ENCODE measurements around the gene GUK1.
"Not testable (repeated sequence)": the region's sequence is repeated elsewhere in the genome, so short reads cannot be mapped to it uniquely, and the experiment has no call there.

The GUK1 gene

DNA sequence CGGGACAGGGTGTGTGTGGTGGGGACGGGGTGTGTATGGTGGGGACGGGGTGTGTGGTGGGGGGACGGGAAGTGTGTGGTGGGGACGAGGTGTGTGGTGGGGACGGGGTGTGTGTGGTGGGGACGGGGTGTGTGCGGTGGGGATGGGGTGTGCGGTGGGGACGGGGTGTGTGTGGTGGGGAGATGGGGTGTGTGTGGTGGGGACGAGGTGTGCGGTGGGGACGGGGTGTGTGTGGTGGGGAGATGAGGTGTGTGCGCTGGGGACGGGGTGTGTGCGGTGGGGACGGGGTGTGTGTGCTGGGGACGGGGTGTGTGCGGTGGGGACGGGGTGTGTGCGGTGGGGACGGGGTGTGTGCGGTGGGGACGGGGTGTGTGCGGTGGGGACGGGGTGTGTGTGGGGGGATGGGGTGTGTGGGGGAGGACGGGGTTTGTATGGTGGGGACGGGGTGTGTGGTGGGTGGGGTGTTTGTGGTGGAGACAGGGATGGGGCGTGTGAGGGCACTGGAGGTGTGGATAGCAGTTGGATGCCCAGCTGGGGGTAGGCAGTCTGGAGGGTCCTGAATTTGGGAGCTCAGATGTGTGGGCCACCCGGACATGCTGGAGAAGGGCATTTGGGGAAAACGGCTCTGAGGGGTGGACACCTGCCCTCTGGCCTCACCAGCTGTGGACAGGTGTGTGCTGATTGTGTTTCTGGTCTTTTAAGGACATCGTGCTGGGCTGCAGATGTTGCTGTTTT is 42.4 kb downstream of the GUK1 start:
- no peaks in the 10 kb centered on the region for H3K36me3 ChIP-seq (ENCODE audit: insufficient read depth, low read length)
- H3K27ac ChIP-seq: no peak overlapping the region
- no peak for DNase-seq (ENCODE audit: low read depth, low spot score)
- TF ChIP-seq EZH2 (IDR thresholded peaks at IDR 0.05) (no peak), FOXP2 (optimal IDR thresholded peaks at IDR 0.05; ENCODE audit: control extremely low read depth, extremely low read length, insufficient read depth) (no peak), POLR2AphosphoS5 (IDR thresholded peaks at IDR 0.05; ENCODE audit: borderline replicate concordance, low read depth, low read length) (no peak)
- no peak overlapping the region for H3K4me3 ChIP-seq
- H3K9me3 ChIP-seq (ENCODE audit: low read depth, low read length): no peaks in the 10 kb centered on the region
- H3K9ac ChIP-seq (ENCODE audit: insufficient read length): no peak overlapping the region

DNA sequence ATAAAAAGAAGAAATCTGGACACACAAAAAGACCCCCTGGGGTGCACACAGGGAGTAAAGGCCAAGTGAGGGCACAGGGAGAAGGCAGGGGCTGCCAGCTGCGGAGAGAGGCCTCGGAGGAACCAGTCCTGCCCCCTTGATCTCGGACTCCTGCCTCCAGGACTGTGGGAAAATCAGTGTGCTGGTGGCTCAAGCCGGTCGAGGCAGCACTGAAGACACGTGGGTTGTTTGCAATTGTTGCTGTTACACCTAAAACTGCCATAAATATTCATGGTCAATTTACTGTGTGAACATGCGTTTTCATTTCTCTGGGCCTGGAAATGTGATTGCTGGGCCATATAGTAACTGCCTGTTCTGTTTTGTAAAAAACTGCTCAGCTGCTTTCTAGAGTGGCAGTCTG is 44.1 kb downstream of the GUK1 start:
- Histone ChIP-seq H3K4me3 (no peak overlapping the region), H3K9me3 (ENCODE audit: low read depth, low read length) (no peaks in the 10 kb centered on the region), H3K27ac (no peak overlapping the region), H3K36me3 (ENCODE audit: insufficient read depth, low read length) (no peaks in the 10 kb centered on the region), H3K9ac (ENCODE audit: insufficient read length) (no peak overlapping the region)
- no peak for DNase-seq (ENCODE audit: low read depth, low spot score)
- TF ChIP-seq FOXP2 (optimal IDR thresholded peaks at IDR 0.05; ENCODE audit: control extremely low read depth, extremely low read length, insufficient read depth): no peak
- TF ChIP-seq EZH2 (IDR thresholded peaks at IDR 0.05): no peak
- TF ChIP-seq POLR2AphosphoS5 (IDR thresholded peaks at IDR 0.05; ENCODE audit: borderline replicate concordance, low read depth, low read length): no peak

- H3K9ac ChIP-seq (ENCODE audit: insufficient read length): no peak overlapping the region
- H3K36me3 ChIP-seq (ENCODE audit: insufficient read depth, low read length): no peaks in the 10 kb centered on the region
- DNase-seq (ENCODE audit: low read depth, low spot score): no peak
- TF ChIP-seq POLR2AphosphoS5 (IDR thresholded peaks at IDR 0.05; ENCODE audit: borderline replicate concordance, low read depth, low read length): no peak
- no peak for TF ChIP-seq FOXP2 (optimal IDR thresholded peaks at IDR 0.05; ENCODE audit: control extremely low read depth, extremely low read length, insufficient read depth)
- TF ChIP-seq EZH2 (IDR thresholded peaks at IDR 0.05): no peak
- no peak overlapping the region for H3K4me3 ChIP-seq
- no peak overlapping the region for H3K27ac ChIP-seq
- H3K9me3 ChIP-seq (ENCODE audit: low read depth, low read length): no peaks in the 10 kb centered on the region
Measured at GRCh38 chr1:228185641-228185965, 45.5 kb downstream of the GUK1 start.

DNA sequence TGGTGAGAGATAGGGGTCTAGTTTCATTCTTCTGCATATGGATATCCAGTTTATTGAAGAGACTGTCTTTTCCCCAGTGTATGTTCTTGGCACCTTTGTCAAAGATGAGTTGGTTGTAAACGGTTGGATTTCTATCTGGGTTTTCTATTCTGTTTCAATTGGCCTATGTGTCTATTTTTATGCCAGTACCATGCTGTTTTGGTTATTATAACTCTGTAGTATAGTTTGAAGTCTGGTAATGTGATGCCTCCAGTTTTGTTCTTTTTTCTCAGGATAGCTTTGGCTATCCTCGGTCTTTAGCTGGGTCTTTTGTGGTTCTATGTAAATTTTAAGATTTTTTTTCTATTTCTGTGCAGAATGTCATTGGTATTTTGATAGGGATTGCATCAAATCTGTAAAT is 48.2 kb downstream of the GUK1 start:
- not testable (repeated sequence) for DNase-seq (ENCODE audit: low read depth, low spot score); H3K9ac ChIP-seq (ENCODE audit: insufficient read length); H3K27ac ChIP-seq; H3K36me3 ChIP-seq (ENCODE audit: insufficient read depth, low read length); H3K4me3 ChIP-seq; H3K9me3 ChIP-seq (ENCODE audit: low read depth, low read length)

GRCh38 chr1:228190182-228190581 is 50.1 kb downstream of the GUK1 start:
- Histone ChIP-seq H3K9ac (ENCODE audit: insufficient read length) (no peak overlapping the region), H3K36me3 (ENCODE audit: insufficient read depth, low read length) (no peaks in the 10 kb centered on the region), H3K27ac (no peak overlapping the region), H3K9me3 (ENCODE audit: low read depth, low read length) (no peaks in the 10 kb centered on the region), H3K4me3 (no peak overlapping the region)
- no peak for TF ChIP-seq FOXP2 (optimal IDR thresholded peaks at IDR 0.05; ENCODE audit: control extremely low read depth, extremely low read length, insufficient read depth)
- no peak for DNase-seq (ENCODE audit: low read depth, low spot score)

DNA sequence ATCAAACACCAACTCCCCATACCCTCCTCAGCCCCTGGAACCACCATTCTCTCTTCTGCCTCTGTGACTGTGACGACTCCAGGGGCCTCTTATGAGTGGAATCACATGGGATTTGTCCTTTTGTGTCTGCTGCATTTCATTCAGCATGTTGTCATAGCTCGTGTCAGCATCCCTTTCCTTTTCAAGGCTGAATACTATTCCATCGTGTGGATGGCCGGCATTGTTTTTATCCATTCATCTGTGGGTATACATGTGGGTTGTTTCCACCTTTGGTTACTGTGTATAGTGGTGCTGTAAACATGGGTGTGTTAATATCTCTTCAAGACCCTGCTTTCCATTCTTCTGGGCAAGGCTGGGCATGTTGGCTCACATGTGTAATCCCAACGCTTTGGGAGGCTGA is 50.7 kb downstream of the GUK1 start:
- Histone ChIP-seq H3K9me3 (ENCODE audit: low read depth, low read length) (no peaks in the 10 kb centered on the region), H3K36me3 (ENCODE audit: insufficient read depth, low read length) (no peaks in the 10 kb centered on the region), H3K4me3 (no peak overlapping the region), H3K27ac (no peak overlapping the region), H3K9ac (ENCODE audit: insufficient read length) (no peak overlapping the region)
- no peak for DNase-seq (ENCODE audit: low read depth, low spot score)
- TF ChIP-seq POLR2AphosphoS5 (IDR thresholded peaks at IDR 0.05; ENCODE audit: borderline replicate concordance, low read depth, low read length) (no peak), FOXP2 (optimal IDR thresholded peaks at IDR 0.05; ENCODE audit: control extremely low read depth, extremely low read length, insufficient read depth) (no peak), EZH2 (IDR thresholded peaks at IDR 0.05) (no peak)

- no peak overlapping the region for H3K9ac ChIP-seq (ENCODE audit: insufficient read length)
- no peak for DNase-seq (ENCODE audit: low read depth, low spot score)
- H3K27ac ChIP-seq: no peak overlapping the region
- H3K4me3 ChIP-seq: no peak overlapping the region
- no peaks in the 10 kb centered on the region for H3K36me3 ChIP-seq (ENCODE audit: insufficient read depth, low read length)
- H3K9me3 ChIP-seq (ENCODE audit: low read depth, low read length): no peaks in the 10 kb centered on the region; the same call in 1 of the 2 replicates
- TF ChIP-seq POLR2AphosphoS5 (IDR thresholded peaks at IDR 0.05; ENCODE audit: borderline replicate concordance, low read depth, low read length): no peak
- TF ChIP-seq FOXP2 (optimal IDR thresholded peaks at IDR 0.05; ENCODE audit: control extremely low read depth, extremely low read length, insufficient read depth): no peak
Measured at GRCh38 chr1:228194436-228194835, 54.4 kb downstream of the GUK1 start.

DNA sequence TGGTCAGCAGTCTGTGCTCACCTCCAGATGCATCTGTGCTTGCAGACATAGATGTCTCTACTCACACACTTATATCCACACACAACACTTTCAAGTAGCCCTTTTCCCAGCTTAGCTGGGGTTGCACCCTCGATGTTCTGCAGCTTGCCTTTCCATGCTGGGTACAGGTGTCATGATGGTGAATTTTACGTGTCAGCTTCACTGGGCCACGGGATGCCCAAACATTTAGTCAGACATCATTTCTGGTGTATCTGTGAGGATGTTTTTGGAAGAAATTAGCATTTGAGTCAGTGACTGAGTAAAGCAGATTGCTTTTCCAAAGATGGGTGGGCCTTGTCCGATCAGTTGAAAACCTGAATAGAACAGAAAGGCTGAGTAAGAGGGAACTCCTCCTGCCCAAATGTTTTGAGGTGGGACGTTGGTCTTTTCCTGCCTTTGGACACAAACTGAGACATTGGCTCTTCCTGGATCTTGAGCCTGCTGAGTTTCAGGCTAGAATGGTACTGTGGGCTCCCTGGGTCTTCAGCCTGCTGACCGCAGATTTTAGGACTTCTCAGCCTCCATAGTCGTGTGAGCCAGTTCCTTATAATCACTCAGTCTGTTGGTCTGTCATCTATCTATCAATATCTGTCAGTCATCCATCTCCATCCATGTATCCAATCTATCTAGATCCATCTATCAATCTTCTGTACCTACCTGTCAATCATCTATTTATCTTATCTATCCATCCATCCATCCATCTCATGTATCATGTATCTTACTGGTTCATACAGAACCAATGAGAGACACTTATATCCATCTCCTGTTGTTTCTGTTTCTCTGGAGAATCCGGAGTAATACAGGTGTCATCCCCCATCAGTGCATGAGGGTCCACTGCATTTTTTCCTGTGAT is 55.1 kb downstream of the GUK1 start:
- Histone ChIP-seq H3K36me3 (ENCODE audit: insufficient read depth, low read length) (no peaks in the 10 kb centered on the region), H3K9me3 (ENCODE audit: low read depth, low read length) (no peaks in the 10 kb centered on the region; the same call in 1 of the 2 replicates), H3K27ac (no peak overlapping the region), H3K4me3 (no peak overlapping the region), H3K9ac (ENCODE audit: insufficient read length) (no peak overlapping the region)
- DNase-seq (ENCODE audit: low read depth, low spot score): no peak
- TF ChIP-seq EZH2 (IDR thresholded peaks at IDR 0.05) (no peak), POLR2AphosphoS5 (IDR thresholded peaks at IDR 0.05; ENCODE audit: borderline replicate concordance, low read depth, low read length) (no peak), FOXP2 (optimal IDR thresholded peaks at IDR 0.05; ENCODE audit: control extremely low read depth, extremely low read length, insufficient read depth) (no peak)

Data from SK-N-MC (cell line).